BE2C (cell line): Measurements from ENCODE around the gene ZNF18.

ENCODE experiments used
- DNase-seq: peaks from one replicate; pipeline ENCODE4 v3.0.0-alpha.2; 2020
- H3K27me3 ChIP-seq: fragments of 250-450 bp; sonication (Bioruptor Pico); 2 replicates; pipeline ENCODE4 v1.5.1; 2020; ENCODE audit warnings: mild to moderate bottlenecking
- H3K36me3 ChIP-seq: fragments of 250-450 bp; sonication (Bioruptor Pico); 2 replicates; pipeline ENCODE4 v1.5.1; 2020; ENCODE audit warnings: mild to moderate bottlenecking
- H3K4me1 ChIP-seq: fragments of 250-450 bp; sonication (Bioruptor Pico); 2 replicates; pipeline ENCODE4 v1.5.1; 2020
- H3K4me3 ChIP-seq: 2 replicates; pipeline ENCODE4 v1.5.1; 2011; ENCODE audit warnings: low read depth, low read length
- H3K9me3 ChIP-seq: fragments of 250-450 bp; sonication (Bioruptor Pico); 2 replicates; pipeline ENCODE4 v1.5.1; 2020
- CTCF ChIP-seq: IDR thresholded peaks from 2 replicates; pipeline ENCODE4 v1.5.1; 2012; ENCODE audit warnings: mild to moderate bottlenecking, low read depth, low read length

The ZNF18 gene

GRCh38 chr17:12022310-12022709 lies 25.0 kb upstream of the ZNF18 start:
- Histone ChIP-seq H3K9me3 (no peaks in the 10 kb centered on the region), H3K27me3 (no peaks in the 10 kb centered on the region), H3K4me1 (no peaks in the 10 kb centered on the region), H3K36me3 (no peaks in the 10 kb centered on the region), H3K4me3 (peak overlapping the region; percentile 56; the same call in 1 of the 2 replicates)
- DNase-seq: no peak
- no peak for TF ChIP-seq CTCF

- TF ChIP-seq CTCF: no peak
- DNase-seq: no peak
- H3K36me3 ChIP-seq: no peaks in the 10 kb centered on the region
- H3K4me3 ChIP-seq: peak overlapping the region; percentile 56
- no peaks in the 10 kb centered on the region for H3K9me3 ChIP-seq
- no peaks in the 10 kb centered on the region for H3K4me1 ChIP-seq
- no peaks in the 10 kb centered on the region for H3K27me3 ChIP-seq
Observed at GRCh38 chr17:12021623-12022140, 24.4 kb upstream of the ZNF18 start.

- Histone ChIP-seq H3K27me3 (no peaks in the 10 kb centered on the region), H3K4me3 (peak within 1 kb of the TSS; percentile 56)
Observed at GRCh38 chr17:12020642-12021622, 23.7 kb upstream of the ZNF18 start, which contains the start of gene MAP2K4. TSS of gene MAP2K4 (plus strand) at chr17:12020877. CDS start at chr17:12020887, 10 bp downstream.

GRCh38 chr17:12007466-12007865 lies 10.2 kb upstream of the ZNF18 start:
- no peaks in the 10 kb centered on the region for H3K27me3 ChIP-seq
- no peaks in the 10 kb centered on the region for H3K4me1 ChIP-seq
- no peaks in the 10 kb centered on the region for H3K9me3 ChIP-seq
- no peaks in the 10 kb centered on the region for H3K36me3 ChIP-seq
- no peak for DNase-seq
- no peak for TF ChIP-seq CTCF
- no peak overlapping the region for H3K4me3 ChIP-seq

More at GRCh38 chr17:12020642-12021622, 23.7 kb upstream of the ZNF18 start, which contains the start of gene MAP2K4:
- no peaks in the 10 kb centered on the region for H3K4me1 ChIP-seq
- TF ChIP-seq CTCF: no peak
- peak; percentile 83 for DNase-seq
- H3K36me3 ChIP-seq: no peaks in the 10 kb centered on the region
- H3K9me3 ChIP-seq: no peaks in the 10 kb centered on the region

- no peaks in the 10 kb centered on the region for H3K9me3 ChIP-seq
- no peaks in the 10 kb centered on the region for H3K36me3 ChIP-seq
- no peaks in the 10 kb centered on the region for H3K4me1 ChIP-seq
- no peaks in the 10 kb centered on the region for H3K27me3 ChIP-seq
- DNase-seq: no peak
- no peak for TF ChIP-seq CTCF
- H3K4me3 ChIP-seq: no peak overlapping the region
Observed at GRCh38 chr17:11999696-12000095, 2.4 kb upstream of the ZNF18 start.

GRCh38 chr17:11997972-11998233 lies 628 bp upstream of the ZNF18 start:
- no peak for DNase-seq
- Histone ChIP-seq H3K36me3 (no peaks in the 10 kb centered on the region), H3K4me3 (peak overlapping the region; percentile 73), H3K4me1 (no peaks in the 10 kb centered on the region), H3K9me3 (no peaks in the 10 kb centered on the region), H3K27me3 (no peaks in the 10 kb centered on the region)
- TF ChIP-seq CTCF: no peak
